Cardiac fibroblast (primary cell): ENCODE data around the gene FOXC1.

Source experiments
- DNase-seq, 2 donors: peaks; one replicate each; pipeline versions ENCODE4 v3.0.0 to v3.0.0-alpha.2; 2010; ENCODE audit warnings: low read depth in 2 of 2
- H3K4me3 ChIP-seq, 2 donors: replicated peaks in 1 of 2; 1 replicate in 1 of 2; 2 replicates in 1 of 2; pipeline ENCODE4 v1.5.1; 2011; ENCODE audit warnings: low read depth in 2 of 2, low read length in 2 of 2, mild to moderate bottlenecking in 2 of 2, moderate library complexity in 1 of 2
- TF ChIP-seq, protein P1 (sequence below): IDR thresholded peaks from one replicate; pipeline ENCODE4 v1.5.1; 2011; ENCODE audit warnings: low read depth, mild to moderate bottlenecking, low read length, inconsistent platforms

The FOXC1 gene

DNA sequence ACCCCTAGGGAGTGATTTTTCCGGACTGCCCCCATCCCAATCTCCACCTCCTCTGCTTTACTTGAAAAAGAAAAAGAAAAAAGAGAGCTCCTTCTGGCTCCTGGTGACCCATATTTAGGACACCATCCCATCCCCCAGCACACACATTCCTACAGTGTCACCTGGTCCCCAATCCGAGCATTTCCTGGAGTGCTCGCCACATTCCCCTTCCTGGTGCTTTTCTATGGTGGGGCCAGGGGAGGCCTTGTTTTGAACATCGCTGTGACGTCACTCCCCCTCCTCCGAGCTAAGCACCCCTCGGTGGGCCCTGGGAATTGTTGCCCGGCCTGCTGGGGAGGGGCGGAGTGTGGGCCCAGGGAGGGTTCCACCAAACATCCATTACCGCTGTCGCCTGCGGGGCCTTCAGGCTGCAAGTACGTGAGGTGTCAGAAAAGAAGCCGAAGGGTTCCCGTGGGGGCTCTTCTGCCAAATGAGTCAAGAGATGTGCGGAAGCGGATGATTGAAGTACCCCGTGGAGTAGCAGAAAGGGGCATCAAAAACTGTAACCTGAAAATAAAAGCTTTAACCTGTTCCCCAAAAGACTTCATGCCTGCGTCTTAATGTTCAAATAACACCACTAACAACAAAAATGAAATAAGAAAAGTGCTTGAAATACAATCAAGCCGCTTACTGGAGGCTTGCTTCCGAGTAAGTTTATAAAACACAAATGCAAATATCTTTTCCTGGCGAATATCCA is 2.8 kb upstream of the FOXC1 start:
- no peak for DNase-seq
- TF ChIP-seq, protein P1, sequence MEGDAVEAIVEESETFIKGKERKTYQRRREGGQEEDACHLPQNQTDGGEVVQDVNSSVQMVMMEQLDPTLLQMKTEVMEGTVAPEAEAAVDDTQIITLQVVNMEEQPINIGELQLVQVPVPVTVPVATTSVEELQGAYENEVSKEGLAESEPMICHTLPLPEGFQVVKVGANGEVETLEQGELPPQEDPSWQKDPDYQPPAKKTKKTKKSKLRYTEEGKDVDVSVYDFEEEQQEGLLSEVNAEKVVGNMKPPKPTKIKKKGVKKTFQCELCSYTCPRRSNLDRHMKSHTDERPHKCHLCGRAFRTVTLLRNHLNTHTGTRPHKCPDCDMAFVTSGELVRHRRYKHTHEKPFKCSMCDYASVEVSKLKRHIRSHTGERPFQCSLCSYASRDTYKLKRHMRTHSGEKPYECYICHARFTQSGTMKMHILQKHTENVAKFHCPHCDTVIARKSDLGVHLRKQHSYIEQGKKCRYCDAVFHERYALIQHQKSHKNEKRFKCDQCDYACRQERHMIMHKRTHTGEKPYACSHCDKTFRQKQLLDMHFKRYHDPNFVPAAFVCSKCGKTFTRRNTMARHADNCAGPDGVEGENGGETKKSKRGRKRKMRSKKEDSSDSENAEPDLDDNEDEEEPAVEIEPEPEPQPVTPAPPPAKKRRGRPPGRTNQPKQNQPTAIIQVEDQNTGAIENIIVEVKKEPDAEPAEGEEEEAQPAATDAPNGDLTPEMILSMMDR: no peak
- H3K4me3 ChIP-seq: no peak overlapping the region

GRCh38 chr6:1607516-1608221 is 2.0 kb upstream of the FOXC1 start:
- no peak for DNase-seq
- H3K4me3 ChIP-seq: no peak overlapping the region
- TF ChIP-seq, protein P1: no peak

- H3K4me3 ChIP-seq: no peak overlapping the region
- no peak for DNase-seq
- TF ChIP-seq, protein P1: no peak
Observed at GRCh38 chr6:1608222-1609040, 1.3 kb upstream of the FOXC1 start.

DNA sequence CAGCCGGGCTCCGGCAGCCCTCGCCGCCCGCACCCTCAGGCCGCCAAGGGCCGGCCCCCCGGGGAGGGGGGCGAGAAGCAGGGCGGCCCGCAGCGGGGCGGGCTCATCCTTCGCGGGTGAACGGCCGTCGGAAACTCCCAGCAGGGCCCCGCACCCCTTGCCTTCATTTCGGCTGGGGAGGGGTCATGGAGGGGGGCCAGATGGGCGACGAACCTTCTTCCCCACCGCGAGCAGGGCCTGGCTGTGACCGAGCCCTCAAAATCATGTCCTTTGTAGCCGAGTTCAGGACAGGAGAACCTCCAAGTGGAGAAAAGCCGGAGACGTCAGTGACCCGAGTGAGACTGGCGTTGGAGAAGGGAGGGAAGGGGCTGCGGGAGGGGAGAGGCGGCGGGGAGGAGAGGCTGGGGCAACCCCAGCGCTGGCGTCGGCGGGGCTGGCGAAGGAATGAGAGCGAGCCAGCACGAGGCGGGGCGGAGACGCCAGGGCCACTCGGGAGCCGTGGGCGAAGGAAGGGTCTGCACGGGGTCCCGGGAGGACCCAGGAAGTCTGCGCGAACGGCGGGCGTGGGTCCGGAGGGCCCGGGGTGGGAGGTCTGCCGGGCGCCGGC is 571 bp upstream of the FOXC1 start:
- H3K4me3 ChIP-seq: peak overlapping the region; percentile 46 to 58
- DNase-seq: no peak
- TF ChIP-seq, protein P1: no peak

DNA sequence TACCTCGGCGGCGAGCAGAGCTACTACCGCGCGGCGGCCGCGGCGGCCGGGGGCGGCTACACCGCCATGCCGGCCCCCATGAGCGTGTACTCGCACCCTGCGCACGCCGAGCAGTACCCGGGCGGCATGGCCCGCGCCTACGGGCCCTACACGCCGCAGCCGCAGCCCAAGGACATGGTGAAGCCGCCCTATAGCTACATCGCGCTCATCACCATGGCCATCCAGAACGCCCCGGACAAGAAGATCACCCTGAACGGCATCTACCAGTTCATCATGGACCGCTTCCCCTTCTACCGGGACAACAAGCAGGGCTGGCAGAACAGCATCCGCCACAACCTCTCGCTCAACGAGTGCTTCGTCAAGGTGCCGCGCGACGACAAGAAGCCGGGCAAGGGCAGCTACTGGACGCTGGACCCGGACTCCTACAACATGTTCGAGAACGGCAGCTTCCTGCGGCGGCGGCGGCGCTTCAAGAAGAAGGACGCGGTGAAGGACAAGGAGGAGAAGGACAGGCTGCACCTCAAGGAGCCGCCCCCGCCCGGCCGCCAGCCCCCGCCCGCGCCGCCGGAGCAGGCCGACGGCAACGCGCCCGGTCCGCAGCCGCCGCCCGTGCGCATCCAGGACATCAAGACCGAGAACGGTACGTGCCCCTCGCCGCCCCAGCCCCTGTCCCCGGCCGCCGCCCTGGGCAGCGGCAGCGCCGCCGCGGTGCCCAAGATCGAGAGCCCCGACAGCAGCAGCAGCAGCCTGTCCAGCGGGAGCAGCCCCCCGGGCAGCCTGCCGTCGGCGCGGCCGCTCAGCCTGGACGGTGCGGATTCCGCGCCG is 994 bp downstream of the FOXC1 start:
- peak overlapping the region; percentile 66 to 68 for H3K4me3 ChIP-seq
- TF ChIP-seq, protein P1: no peak
- peak in 1 of 2 donors; percentile 66 for DNase-seq

GRCh38 chr6:1611322-1611571 is 1.5 kb downstream of the FOXC1 start:
- DNase-seq: peak; percentile 43 to 63
- TF ChIP-seq, protein P1: peak; percentile 7
- H3K4me3 ChIP-seq: peak overlapping the region; percentile 66 to 68
